Endothelial cell of umbilical vein (primary cell): Measurements from ENCODE around the gene ZNF219. TPM values are rescaled to one million over a fixed set of nuclear protein-coding genes. Genes with fewer than 3 reads are reported as not detected.

Experiments
- BruUV-seq: library from RNA; stranded (reverse); fragments of 400-500 nt; replicated peaks from 2 replicates; lab custom pipeline; 2021; lab: Mats Ljungman, UMichigan
- CTCF ChIA-PET: fragments of 300-600, 350-600 bp; sonication (Branson Sonifier 250); formaldehyde crosslinking; loops from one replicate; lab custom pipeline; 2021; ENCODE audit warnings: antibody characterized with exemption, inconsistent platforms; lab: Charles Lee
- POLR2A ChIA-PET: fragments of 300-600, 350-600 bp; sonication (Branson Sonifier 250); formaldehyde crosslinking; loops from one replicate; lab custom pipeline; 2021; ENCODE audit warnings: antibody characterized with exemption, inconsistent platforms; lab: Charles Lee
- DNase-seq: peaks from one replicate; pipeline ENCODE4 v3.0.0-alpha.2; 2011; ENCODE audit warnings: low read depth, low spot score
- FAIRE-seq: peaks from 2 replicates; lab custom pipeline; 2011; peaks lifted over from hg19 to GRCh38; lab: Jason Lieb, UNC
- H2AFZ ChIP-seq: 2 replicates; pipeline ENCODE4 v1.6.0; 2012; ENCODE audit warnings: low read depth, low read length, control low read depth, inconsistent platforms
- H3K27ac ChIP-seq: 2 replicates; pipeline ENCODE4 v1.5.1; 2011; ENCODE audit warnings: low read depth, mild to moderate bottlenecking, control low read depth, low read length, moderate library complexity; ENCODE audit not compliant: insufficient read depth
- H3K27me3 ChIP-seq, 2 experiments: 2 replicates each; pipeline versions ENCODE4 v1.6.0 to v1.6.1; 2011; ENCODE audit warnings: low read length in 2 of 2, mixed read lengths in 1 of 2; ENCODE audit not compliant: control insufficient read depth in 2 of 2, insufficient read depth in 2 of 2
- H3K36me3 ChIP-seq, 2 experiments: 2 replicates in 1 of 2; 3 replicates in 1 of 2; pipeline ENCODE4 v1.5.1; 2011; ENCODE audit warnings: low read length in 2 of 2, mild to moderate bottlenecking in 1 of 2, moderate library complexity in 1 of 2; ENCODE audit not compliant: control insufficient read depth in 2 of 2, insufficient read depth in 2 of 2; ENCODE audit errors: extremely low read depth in 1 of 2
- H3K4me1 ChIP-seq: 3 replicates; pipeline ENCODE4 v1.5.1; 2011; ENCODE audit warnings: mild to moderate bottlenecking, low read length; ENCODE audit not compliant: control insufficient read depth, insufficient read depth; ENCODE audit errors: extremely low read depth
- H3K4me2 ChIP-seq: 2 replicates; pipeline ENCODE4 v1.6.1; 2011; ENCODE audit warnings: low read length, control low read depth, mixed read lengths; ENCODE audit not compliant: insufficient read depth
- H3K4me3 ChIP-seq, 3 experiments: fragments of 200-600 bp in 1 of 3; sonication (generic), shearing (Covaris generic) in 1 of 3; replicated peaks in 1 of 3; 2 replicates each; pipeline ENCODE4 v1.5.1; 2011 to 2016; ENCODE audit warnings: control low read depth in 3 of 3, low read length in 3 of 3, mild to moderate bottlenecking in 2 of 3, inconsistent platforms in 1 of 3, low read depth in 1 of 3, moderate library complexity in 1 of 3; ENCODE audit not compliant: insufficient read depth in 1 of 3
- H3K79me2 ChIP-seq: 2 replicates; pipeline ENCODE4 v1.6.0; 2012; ENCODE audit warnings: low read length, inconsistent platforms; ENCODE audit not compliant: control insufficient read depth, insufficient read depth
- H3K9ac ChIP-seq: replicated peaks from 2 replicates; pipeline ENCODE3; 2011; ENCODE audit warnings: low read length, control low read depth; ENCODE audit not compliant: insufficient read depth; ENCODE audit errors: extremely low read depth
- H3K9me1 ChIP-seq: replicated peaks from 3 replicates; pipeline ENCODE4 v1.6.0; 2011; ENCODE audit warnings: mild to moderate bottlenecking, low read length; ENCODE audit not compliant: control insufficient read depth, insufficient read depth; ENCODE audit errors: extremely low read depth
- H3K9me3 ChIP-seq: replicated peaks from 2 replicates; pipeline ENCODE4 v1.5.1; 2012; ENCODE audit warnings: low read length, inconsistent platforms; ENCODE audit not compliant: control insufficient read depth, insufficient read depth
- H4K20me1 ChIP-seq: replicated peaks from 2 replicates; pipeline ENCODE3; 2011; ENCODE audit warnings: mild to moderate bottlenecking, low read length; ENCODE audit not compliant: control insufficient read depth, insufficient read depth; ENCODE audit errors: extremely low read depth
- CTCF ChIP-seq, 2 donors: IDR thresholded peaks; 1 replicate in 1 of 2; 2 replicates in 1 of 2; pipeline ENCODE4 v1.5.1; 2011; ENCODE audit warnings: low read length in 2 of 2, mild to moderate bottlenecking in 2 of 2, moderate library complexity in 2 of 2, control low read depth in 1 of 2, inconsistent platforms in 1 of 2, low read depth in 1 of 2; ENCODE audit not compliant: insufficient read depth in 1 of 2; ENCODE audit errors: extremely low read depth in 1 of 2
- EZH2 ChIP-seq: IDR thresholded peaks from 2 replicates; pipeline ENCODE4 v1.6.1; 2012; ENCODE audit warnings: borderline replicate concordance, low read depth, mild to moderate bottlenecking, moderate library complexity, low read length, inconsistent platforms; ENCODE audit not compliant: severe bottlenecking
- FOS ChIP-seq: IDR thresholded peaks from 2 replicates; pipeline ENCODE4 v1.6.1; 2011; ENCODE audit warnings: mild to moderate bottlenecking, low read length, moderate library complexity, borderline replicate concordance; ENCODE audit not compliant: insufficient read depth
- GATA2 ChIP-seq: IDR thresholded peaks from 2 replicates; pipeline ENCODE4 v1.7.0; 2011; ENCODE audit warnings: low read depth, mild to moderate bottlenecking, moderate library complexity, mixed read lengths, low read length; ENCODE audit not compliant: insufficient read length, insufficient read depth
- JUN ChIP-seq: IDR thresholded peaks from 2 replicates; pipeline ENCODE4 v1.6.1; 2011; ENCODE audit warnings: borderline replicate concordance, low read depth; ENCODE audit not compliant: insufficient read length, insufficient read depth
- MAX ChIP-seq: IDR thresholded peaks from 2 replicates; pipeline ENCODE4 v1.6.1; 2011; ENCODE audit not compliant: insufficient read depth, insufficient read length
- MYC ChIP-seq: IDR thresholded peaks from one replicate; pipeline ENCODE4 v1.6.1; 2011; ENCODE audit warnings: mild to moderate bottlenecking, low read depth, low read length
- POLR2A ChIP-seq: IDR thresholded peaks from 2 replicates; pipeline ENCODE4 v1.6.1; 2012; ENCODE audit warnings: low read depth, mild to moderate bottlenecking, control low read depth, low read length
- POLR2AphosphoS5 ChIP-seq: IDR thresholded peaks from 2 replicates; pipeline ENCODE4 v1.6.1; 2012; ENCODE audit warnings: low read depth, mild to moderate bottlenecking, control low read depth, low read length, moderate library complexity; ENCODE audit not compliant: insufficient read depth
- dilution Hi-C: fragments of 300-500 bp; cut with MboI; formaldehyde crosslinking; loops from one replicate; pipeline ENCODE4 v1.15.0; 2019; ENCODE audit warnings: low sequenced_read_pairs; ENCODE audit not compliant: extremely low pct_ligation_motif_present
- intact Hi-C: fragments of 100-400 bp; cut with micrococcal nuclease; formaldehyde crosslinking; loops from one replicate; pipeline ENCODE4 v1.10.0; 2022
- polyA plus RNA-seq, 4 experiments: library from polyadenylated mRNA; depleted of rRNA in 3 of 4; stranded (reverse) in 3 of 4; unstranded in 1 of 4; fragments of >200 nt; gene quantifications; 2 replicates each; pipeline versions ENCODE4 v1.2.1 to v1.2.3, GENCODE V29; 2011 to 2012; ENCODE audit warnings: missing spikeins in 1 of 4
- total RNA-seq: library from RNA; stranded (reverse); gene quantifications from 2 replicates; pipeline ENCODE4 v1.2.3, GENCODE V29; 2021

The ZNF219 gene
- total and polyA plus RNA-seq, 2 donors (not counting 3 experiments of a cell fraction or from before 2014, with no cell fraction given): 13.2 to 15.2 TPM

GRCh38 chr14:21073921-21074320, 24.5 kb downstream of the ZNF219 start:
- no peaks in the 10 kb centered on the region for H3K79me2 ChIP-seq
- no peak for DNase-seq
- no peak for TF ChIP-seq EZH2
- H3K4me2 ChIP-seq: no peak overlapping the region
- intact Hi-C loops (no loop called here), dilution Hi-C loops (no loop called here)
- H3K4me1 ChIP-seq: peaks cover 10% of the 10 kb centered on the region
- no peak overlapping the region for H3K9ac ChIP-seq
- H3K9me3 ChIP-seq: no peaks in the 10 kb centered on the region
- BruUV-seq: no TSS peak
- peaks cover 8 to 18% of the 10 kb centered on the region in 2 experiments for H3K27me3 ChIP-seq
- H3K9me1 ChIP-seq: no peaks in the 10 kb centered on the region
- H3K4me3 ChIP-seq: no peak overlapping the region
- H2AFZ ChIP-seq: no peak overlapping the region
- no peak for FAIRE-seq
- ChIA-PET CTCF (interaction anchor here (1.7 to 1.8 kb wide), 2 partner anchors 30 to 59 kb away, joined by 5 to 7 read pairs; no protein-coding TSS in a partner anchor), POLR2A (no interaction called here)
- peaks cover 0 to 6% of the 10 kb centered on the region in 2 experiments for H3K36me3 ChIP-seq
- no peak overlapping the region for H3K27ac ChIP-seq
- no peaks in the 10 kb centered on the region for H4K20me1 ChIP-seq

- no peaks in the 10 kb centered on the region for H3K79me2 ChIP-seq
- dilution Hi-C loops: no loop called here
- no peaks in the 10 kb centered on the region for H4K20me1 ChIP-seq
These were observed 25.6 kb downstream of the ZNF219 start for GRCh38 chr14:21072781-21073339.

More at GRCh38 chr14:21072781-21073339, 25.6 kb downstream of the ZNF219 start:
- DNase-seq (no peak), FAIRE-seq (no peak)
- Histone ChIP-seq H2AFZ (no peak overlapping the region), H3K4me3 (no peak overlapping the region), H3K27ac (no peak overlapping the region), H3K36me3 (peaks cover 0 to 4% of the 10 kb centered on the region in 2 experiments), H3K27me3 (peaks cover 14 to 27% of the 10 kb centered on the region in 2 experiments), H3K9me3 (no peaks in the 10 kb centered on the region), H3K4me1 (peaks cover 10% of the 10 kb centered on the region), H3K9ac (no peak overlapping the region), H3K4me2 (no peak overlapping the region), H3K9me1 (no peaks in the 10 kb centered on the region)
- CTCF ChIA-PET: interaction anchor here (1.0 to 3.4 kb wide), 5 partner anchors 20 to 58 kb away, joined by 3 to 49 read pairs (median 33); no protein-coding TSS in a partner anchor
- intact Hi-C loops: no loop called here
- POLR2A ChIA-PET: interaction anchor here (1.9 kb wide), 1 partner anchor 32 kb away, joined by 4 read pairs; no protein-coding TSS in a partner anchor
- TF ChIP-seq GATA2 (no peak), JUN (no peak), POLR2AphosphoS5 (no peak), EZH2 (no peak), MAX (no peak), POLR2A (no peak), FOS (no peak), CTCF (IDR thresholded peaks at IDR 0.05; ENCODE audit: extremely low read depth in 1 of 2, insufficient read depth in 1 of 2, low read depth in 1 of 2, low read length in 2 of 2) (no peak), MYC (no peak)
- BruUV-seq: no TSS peak
